GM18505 (cell line): ENCODE data around the gene PI4KA.
"Not testable (repeated sequence)": the region's sequence is repeated elsewhere in the genome, so short reads cannot be mapped to it uniquely, and the experiment has no call there.

ENCODE experiments used
- ATAC-seq: cut with Tn5 transposase; IDR thresholded peaks from one replicate; pipeline ENCODE4 v1.9.1; 2021; ENCODE audit not compliant: unreplicated experiment
- POLR2A ChIP-seq: IDR thresholded peaks from 4 replicates; pipeline ENCODE4 v1.6.1; 2011; ENCODE audit warnings: borderline replicate concordance; ENCODE audit not compliant: insufficient read depth, insufficient read length; ENCODE audit errors: extremely low read depth

Gene PI4KA

DNA sequence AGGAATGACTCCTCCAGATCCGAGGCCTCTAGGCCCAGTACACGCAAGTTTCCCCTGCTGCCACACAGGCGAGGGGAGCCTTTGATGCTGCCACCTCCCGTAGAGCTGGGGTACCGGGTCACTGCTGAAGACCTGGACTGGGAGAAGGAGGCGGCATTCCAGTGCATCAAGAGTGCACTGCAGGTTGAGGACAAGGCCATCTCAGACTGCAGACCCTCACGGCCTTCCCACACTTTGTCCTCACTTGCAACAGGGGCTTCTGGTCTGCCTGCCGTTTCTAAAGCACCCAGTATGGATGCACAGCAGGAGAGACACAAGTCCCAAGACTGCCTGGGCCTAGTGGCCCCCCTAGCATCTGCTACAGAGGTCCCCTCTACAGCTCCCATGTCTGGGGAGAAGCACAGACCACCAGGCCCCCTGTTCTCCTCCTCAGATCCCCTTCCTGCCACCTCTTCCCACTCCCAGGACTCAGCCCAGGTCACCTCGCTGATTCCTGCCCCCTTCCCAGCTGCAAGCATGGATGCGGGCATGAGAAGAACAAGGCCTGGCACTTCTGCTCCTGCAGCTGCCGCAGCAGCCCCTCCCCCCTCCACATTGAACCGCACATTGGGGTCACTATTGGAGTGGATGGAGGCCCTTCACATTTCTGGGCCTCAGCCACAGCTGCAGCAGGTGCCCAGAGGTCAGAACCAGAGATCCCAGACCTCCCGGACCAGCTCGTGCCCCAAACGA, 167.9 kb downstream of the PI4KA start:
- ATAC-seq: not testable (repeated sequence)

DNA sequence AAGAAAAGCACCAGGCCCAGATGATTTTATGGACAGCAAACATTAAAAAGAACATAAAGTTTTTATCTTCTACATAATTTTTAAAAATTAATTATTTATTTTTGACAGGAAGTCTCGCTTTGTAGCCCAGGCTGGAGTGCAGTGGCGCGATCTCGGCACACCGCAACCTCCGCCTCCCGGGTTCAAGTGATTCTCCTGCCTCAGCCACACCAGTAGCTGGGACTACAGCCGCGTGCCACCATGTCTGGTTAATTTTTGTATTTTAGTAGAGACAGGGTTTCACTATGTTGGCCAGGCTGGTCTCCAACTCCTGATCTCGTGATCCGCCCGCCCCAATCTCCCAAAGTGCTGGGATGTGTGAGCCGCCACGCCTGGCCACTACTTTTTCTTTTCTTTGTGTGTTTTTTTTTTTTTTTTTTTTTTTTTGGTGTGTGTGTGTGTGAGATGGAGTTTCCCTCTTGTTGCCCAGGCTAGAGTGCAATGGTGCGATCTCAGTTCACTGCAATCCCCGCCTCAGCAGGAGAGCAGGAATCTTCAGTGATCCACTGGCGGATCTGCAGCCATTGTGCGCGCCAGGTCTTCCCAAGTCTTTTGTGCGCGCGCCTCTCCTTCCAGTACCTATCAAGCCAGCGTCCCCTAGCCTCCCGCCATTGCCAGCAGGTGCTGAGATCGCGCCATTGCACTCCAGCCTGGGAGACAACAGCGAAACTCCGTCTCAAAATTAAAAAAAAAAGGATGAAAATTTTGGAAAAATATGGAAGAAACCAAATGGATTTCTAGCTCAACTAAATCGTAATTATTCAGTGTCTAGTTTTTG, 171.0 kb downstream of the PI4KA start:
- ATAC-seq: not testable (repeated sequence)

DNA sequence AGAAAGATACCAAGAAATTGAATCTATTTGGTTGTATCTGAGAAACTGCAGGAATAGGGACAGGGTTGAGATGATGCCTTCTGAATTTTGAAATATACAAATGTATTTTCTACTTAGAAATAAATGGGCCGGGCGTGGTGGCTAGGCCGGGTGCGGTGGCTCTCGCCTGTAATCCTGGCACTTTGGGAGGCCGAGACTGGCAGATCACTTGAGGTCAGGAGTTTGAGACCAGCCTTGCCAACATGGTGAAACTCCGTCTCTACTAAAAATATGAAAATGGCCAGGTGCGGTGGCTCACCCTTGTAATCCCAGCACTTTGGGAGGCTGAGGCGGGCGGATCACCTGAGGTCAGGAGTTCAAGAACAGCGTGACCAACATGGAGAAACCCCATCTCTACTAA, 172.8 kb downstream of the PI4KA start:
- not testable (repeated sequence) for ATAC-seq

DNA sequence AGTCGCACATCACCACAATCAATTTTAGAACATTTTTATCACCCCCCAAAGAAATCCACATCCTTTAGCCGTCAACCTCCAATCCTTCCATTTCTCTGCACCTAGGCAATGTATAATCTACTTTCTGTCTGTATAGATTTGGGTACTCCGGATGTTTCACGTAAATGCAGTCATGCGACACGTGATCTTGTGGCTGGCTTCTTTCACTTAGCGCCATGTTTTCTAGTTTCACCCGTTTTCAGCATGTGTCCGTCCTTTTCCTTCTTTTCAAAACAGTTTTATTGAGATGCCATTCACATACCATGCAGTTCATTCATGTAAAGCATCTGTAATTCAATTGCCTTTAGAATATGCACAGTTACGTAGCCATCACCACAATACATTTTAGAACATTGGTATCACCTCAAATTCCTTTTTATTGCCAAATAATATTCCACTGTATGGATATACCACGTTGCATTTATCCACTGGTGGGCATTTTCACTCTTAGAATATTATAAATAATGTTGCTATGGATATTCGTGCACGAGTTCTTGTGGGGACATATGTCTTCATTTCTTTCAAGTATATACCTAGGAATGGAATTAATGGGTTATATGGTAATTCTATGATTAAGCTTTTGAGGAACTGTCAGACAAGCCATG, 179.7 kb downstream of the PI4KA start:
- not testable (repeated sequence) for ATAC-seq

DNA sequence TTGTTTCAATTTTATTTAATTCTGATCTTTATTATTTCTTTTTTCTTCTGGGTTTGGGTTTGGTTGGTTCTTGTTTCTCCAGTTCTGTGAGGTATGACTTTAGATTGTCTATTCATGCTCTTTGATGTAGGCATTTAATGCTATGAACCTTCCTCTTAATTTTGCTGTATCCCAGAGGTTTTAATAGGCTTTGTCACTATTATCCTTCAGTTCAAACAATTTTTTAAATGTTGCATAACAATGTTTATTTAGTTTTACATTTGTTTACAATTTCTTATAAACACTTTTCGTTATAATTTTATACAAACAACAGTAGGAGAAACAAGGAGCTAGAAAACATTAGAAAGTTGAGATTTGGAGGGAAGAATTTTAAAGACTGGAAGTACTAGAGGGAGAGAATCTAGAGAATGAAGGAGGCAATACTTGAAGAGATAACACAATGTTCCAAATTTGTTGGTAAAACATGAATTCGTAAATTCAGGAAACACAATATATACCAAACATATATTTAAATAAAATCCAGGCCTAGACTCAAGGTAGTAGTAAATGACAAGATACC, 180.8 kb downstream of the PI4KA start:
- no peak for TF ChIP-seq POLR2A
- ATAC-seq: no peak

DNA sequence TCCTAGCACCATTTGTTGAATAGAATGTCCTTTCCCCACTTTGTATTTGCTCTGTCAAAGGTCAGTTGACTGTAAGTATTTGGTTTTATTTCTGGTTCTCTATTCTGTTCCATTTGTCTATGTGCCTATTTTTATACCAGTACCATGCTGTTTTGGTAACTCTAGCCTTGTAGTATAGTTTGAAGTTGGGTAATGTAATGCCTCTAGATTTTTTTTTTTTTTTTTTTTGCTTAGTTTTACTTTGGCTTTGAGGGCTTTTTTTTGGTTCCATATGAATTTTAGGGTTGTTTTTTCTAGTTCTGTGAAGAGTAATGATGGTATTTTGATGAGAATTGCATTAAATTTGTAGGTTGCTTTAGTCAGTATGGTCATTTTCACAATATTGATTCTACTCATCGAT, 183.0 kb downstream of the PI4KA start:
- ATAC-seq: not testable (repeated sequence)

DNA sequence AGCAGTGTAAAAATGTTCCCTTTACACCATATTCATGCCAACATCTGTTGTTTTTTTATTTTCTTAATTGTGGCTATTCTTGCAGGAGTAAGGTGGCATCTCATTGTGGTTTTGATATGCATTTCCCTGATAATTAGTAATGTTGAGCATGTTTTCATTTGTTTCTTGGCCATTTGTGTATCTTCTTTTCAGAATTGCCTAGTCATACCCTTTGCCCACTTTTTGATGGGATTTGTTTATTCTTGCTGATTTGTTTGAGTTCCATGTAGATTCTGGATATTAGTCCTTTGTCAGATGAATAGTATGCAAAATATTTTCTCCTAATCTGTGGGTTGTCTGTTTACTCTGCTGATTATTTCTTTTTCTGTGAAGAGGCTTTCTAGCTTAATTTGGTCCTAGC, 183.6 kb downstream of the PI4KA start:
- no peak for TF ChIP-seq POLR2A

DNA sequence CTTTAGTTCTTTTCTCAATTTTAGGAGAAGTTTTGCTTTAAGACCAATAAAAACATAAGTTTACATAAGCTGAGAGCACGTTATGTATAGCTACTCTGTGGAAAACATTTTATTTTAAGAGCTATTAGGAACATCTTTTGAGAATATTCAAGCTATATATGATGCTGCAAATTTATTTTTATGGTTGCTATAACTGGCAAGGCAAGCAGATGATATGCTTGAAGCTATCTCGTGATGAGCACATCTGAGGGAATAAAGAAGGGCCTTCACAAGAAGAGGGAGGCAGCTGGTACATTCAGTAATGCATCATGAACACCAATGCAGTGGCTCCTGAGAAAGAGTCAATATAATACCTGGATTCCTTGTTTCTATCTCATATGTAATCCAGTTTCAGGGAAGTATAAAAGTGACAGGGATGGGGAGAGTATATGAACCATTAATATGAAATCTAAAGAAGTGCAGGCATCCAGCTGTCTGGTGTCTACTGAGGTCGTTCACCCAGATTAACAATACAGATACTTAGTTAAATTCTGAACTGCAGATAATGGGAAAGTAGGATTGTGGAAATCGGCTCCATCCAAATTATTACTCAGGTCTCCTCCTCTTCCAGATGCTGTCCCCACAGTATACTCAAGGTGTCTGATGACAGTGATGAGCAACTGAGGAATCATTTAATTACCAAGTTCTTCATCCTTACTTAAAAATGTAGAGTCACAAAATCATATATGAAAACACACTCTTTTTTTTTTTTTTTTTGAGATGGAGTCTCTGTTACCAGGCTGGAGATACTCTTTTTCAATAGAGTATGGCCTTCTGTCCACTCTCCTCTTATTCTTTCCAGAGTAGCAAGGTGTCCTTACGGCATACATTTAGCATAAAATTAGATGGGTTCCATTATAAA, 185.1 kb downstream of the PI4KA start:
- no peak for ATAC-seq
- TF ChIP-seq POLR2A: no peak

More for the DNA sequence above, 183.6 kb downstream of the PI4KA start:
- ATAC-seq: no peak

DNA sequence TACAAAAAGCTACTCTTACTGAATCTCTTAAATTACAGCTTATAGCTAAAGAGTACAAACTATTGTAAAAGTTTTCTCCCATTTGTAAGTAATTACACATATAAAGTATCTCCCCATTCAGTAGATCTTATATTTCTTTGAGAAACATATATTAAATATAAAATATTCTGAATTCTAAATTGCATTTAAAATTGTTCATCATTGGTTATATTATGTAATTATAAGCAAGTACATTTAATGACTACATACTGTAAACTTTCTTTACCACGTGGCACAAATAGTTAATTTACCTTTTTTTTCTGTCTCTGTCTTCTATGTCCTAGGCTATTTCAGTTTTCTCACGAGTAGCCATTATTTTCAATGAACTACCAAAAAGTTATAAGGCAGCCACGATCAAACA, 185.9 kb downstream of the PI4KA start:
- no peak for ATAC-seq
- TF ChIP-seq POLR2A: no peak

DNA sequence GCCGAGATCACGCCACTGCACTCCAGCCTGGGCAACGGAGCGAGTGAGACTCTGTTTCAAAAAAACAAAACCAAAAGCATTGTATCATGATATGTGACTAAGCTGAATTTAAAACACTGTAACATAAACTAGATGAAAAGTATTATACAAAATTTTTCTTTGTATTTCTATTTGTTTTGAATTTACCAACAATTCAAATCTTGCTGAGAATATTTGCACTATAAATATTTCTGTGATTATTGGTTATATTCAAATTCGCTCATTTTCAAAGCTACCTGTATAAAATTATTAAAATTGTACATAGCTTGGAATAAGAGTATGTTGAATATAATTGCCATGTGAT, 186.6 kb downstream of the PI4KA start:
- ATAC-seq: no peak

DNA sequence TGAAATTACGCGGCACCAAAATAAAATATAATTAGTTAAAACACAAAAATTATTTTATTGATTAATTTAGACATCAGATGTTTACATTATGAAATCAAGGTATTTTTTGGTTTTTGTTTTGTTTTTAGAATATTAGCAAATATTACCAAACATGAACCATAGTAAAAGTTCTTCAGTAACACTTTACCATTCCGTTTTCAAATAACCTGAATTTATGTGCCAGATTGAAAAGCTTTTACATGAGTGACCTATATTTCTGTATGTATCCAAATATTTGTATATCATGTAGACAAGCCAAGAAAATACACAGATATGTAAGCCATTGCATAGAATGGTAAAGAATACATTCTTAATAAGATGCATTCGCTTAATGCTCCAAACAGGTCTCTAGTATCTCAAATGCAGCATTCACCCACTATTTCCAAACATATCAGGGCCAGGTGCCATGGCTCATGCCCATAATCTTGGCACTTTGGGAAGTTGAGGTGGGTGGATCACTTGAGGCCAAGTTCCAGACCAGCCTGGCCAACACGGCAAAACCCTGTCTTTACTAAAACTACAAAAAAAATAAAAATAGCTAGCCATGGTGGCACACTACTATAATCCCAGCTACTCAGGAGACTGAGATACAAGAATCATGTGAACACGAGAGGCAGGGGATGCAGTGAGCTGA, 187.1 kb downstream of the PI4KA start:
- ATAC-seq: no peak
- TF ChIP-seq POLR2A: no peak

More for the DNA sequence above, 186.6 kb downstream of the PI4KA start:
- no peak for TF ChIP-seq POLR2A

DNA sequence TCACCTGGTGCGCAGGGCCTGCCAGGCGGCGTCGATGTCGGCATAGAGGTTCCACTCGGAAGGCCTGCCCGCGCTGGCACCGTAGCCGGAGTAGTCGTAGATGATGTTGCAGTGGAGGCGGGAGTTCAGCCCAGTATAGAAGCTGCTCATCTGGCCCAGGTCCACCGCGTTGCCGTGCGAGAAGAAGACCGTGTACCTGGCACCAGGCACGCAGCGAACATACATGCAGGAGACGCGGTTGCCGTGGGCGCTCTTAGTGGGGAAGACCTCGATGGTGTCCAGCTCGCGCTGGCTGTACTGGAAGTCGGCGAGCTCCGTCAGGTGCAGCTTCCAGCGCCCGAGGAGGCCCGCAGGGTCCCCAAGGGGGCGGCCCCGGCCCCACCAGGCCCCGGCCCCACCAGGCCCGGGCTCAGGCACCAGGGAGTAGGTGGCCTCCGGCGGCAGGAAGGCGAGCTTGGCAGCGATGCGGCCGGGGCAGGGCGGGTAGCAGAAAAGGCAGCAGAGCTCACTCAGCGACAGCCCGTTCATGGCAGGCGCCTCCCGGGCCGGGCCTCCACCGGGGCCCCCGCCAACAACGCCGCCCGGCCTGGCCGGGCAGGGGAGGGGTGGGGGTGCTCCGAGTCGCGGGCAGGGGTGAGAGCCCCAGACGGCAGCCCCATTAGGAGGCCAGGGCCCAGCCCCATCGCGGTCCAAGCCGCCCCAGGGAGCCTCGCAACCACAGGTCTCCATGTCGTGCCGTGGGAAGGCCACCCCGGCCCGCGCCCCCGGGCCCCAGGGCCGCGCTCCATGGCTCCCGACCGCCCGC, 188.0 kb downstream of the PI4KA start:
- ATAC-seq: not testable (repeated sequence)

DNA sequence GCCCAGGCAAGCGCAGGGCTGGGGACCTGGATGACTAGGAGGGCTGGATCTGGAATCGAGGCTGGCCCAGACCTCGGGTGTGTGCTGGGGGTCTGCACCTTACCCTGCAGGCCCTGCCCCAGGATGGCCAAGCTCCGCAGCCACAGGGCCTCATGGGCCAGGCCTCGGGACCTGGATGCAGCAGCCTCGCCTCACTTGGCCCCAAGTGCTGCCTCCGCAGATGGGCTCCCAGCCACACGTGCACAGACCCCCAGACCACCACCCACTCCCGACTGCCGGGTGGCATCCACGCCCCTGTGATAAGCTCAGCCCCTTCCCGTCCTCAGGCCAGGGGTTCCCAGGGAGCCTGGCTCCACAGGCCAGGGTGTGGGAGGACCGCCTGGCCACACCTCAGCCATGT, 188.7 kb downstream of the PI4KA start:
- not testable (repeated sequence) for ATAC-seq

DNA sequence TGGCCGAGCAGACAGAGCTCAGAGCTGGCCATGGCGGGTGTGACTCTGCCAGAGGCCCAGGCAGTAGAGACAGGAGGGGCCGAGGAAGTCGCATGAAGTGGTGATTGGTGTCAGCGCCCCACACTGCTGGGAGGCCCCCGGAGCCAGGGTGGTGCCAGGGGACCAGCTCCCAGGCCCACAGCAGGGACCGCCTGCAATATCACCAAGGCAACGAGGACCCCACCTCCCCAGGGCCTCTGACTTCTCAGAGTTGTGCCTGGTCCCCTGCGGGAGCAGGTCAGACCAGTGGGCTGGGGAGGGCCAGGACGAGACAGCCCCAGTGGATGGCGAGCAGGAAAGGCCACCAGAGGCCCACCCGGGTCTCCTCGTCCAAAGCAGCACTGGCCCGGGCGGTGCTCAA, 189.1 kb downstream of the PI4KA start:
- ATAC-seq: not testable (repeated sequence)

DNA sequence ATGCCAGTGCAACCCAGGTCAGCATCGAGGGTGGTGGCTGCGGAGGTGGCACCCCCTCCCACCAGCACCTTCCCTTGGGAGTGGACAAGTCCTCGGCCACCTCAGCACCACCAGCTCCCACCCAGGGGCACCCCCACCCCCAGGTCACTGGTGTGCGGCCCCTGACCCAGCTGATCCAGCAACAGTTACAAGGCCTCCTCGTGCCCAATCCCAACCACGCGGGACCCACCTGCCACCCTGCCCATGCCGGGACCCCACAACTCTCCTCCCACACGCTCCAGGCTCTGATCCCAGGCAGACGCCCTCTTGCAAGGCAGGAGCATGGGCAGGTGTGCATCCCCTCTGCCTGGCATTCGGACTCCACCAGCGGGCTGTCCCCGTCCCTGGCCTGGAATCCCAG, 189.8 kb downstream of the PI4KA start:
- not testable (repeated sequence) for ATAC-seq

DNA sequence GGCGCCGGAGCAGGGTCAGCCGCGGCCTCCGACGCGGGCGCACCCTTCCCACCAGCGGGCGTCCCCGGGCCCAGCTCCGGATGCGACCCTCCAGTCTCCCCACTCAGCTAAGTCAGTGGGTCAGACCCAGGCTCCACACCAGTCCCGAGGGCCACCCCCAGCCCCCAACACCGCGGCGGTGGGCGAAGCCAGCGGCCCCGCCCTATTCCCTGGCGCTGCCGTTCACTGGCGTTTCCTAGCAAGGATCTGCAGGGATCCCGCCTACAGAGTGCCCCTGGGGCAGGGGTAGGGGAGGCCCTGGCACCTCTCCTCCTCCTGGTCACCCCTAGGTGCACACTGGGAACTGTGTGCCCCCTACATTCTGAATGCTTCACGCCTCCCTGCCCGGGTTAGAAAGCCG, 190.4 kb downstream of the PI4KA start:
- not testable (repeated sequence) for ATAC-seq

DNA sequence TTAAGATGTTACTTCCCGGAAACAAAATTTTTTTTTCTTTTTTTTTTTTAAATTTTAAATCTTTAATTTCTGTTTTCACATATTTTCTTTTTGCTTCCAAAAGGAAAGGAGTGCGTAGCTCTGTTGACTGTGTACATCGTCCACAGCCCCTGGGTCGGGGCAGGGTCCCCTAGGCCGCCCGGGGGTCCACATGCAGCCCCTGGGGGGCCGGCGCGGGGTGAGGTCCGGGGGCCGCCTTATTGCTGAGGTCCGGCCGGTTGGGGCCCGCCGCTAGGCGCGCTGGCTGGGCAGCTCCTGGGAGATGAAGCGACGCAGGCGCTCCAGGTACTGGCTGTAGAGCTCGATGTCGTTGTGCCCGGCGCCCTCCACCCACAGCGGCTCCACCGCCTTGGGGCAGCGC, 191.1 kb downstream of the PI4KA start:
- ATAC-seq: not testable (repeated sequence)
